PC-3 (cell line): ENCODE measurements around the gene FLYWCH2. TPM values are rescaled to one million over a fixed set of nuclear protein-coding genes. Genes with fewer than 3 reads are reported as not detected.
A peak's percentile ranks its signal among the peaks of the same experiment; 100 is the strongest.

Experiments used
- ATAC-seq: fragments of 200-7000 bp; cut with Tn5 transposase; 2 replicates; pipeline ENCODE4 v1.9.1; 2020; ENCODE audit warnings: mild to moderate bottlenecking, moderate library complexity
- Bru-seq: library from RNA; stranded (reverse); fragments of 400-500 nt; gene quantifications from one replicate; lab custom pipeline; 2021; lab: Mats Ljungman, UMichigan
- BruChase-seq, 2 experiments: library from RNA; stranded (reverse); fragments of 400-500 nt; gene quantifications; one replicate each; lab custom pipeline; 2021; lab: Mats Ljungman, UMichigan
- BruUV-seq: library from RNA; stranded (reverse); fragments of 400-500 nt; replicated peaks from 2 replicates; lab custom pipeline; 2021; lab: Mats Ljungman, UMichigan
- CTCF ChIA-PET: fragments of 300-600 bp; sonication (Branson Sonifier 250); formaldehyde crosslinking; loops from one replicate; lab custom pipeline; 2022; ENCODE audit warnings: antibody characterized with exemption; lab: Charles Lee
- POLR2A ChIA-PET: fragments of 300-600 bp; sonication (Branson Sonifier 250); formaldehyde crosslinking; loops from one replicate; lab custom pipeline; 2022; ENCODE audit warnings: antibody characterized with exemption; ENCODE audit not compliant: unreplicated experiment; lab: Charles Lee
- DNase-seq: peaks from one replicate; pipeline ENCODE4 v3.0.0-alpha.2; 2015
- H2AFZ ChIP-seq: fragments of 300-600 bp; sonication (generic); 2 replicates; pipeline ENCODE4 v1.6.0; 2016; ENCODE audit warnings: antibody characterized with exemption, low read length
- H3F3A ChIP-seq: fragments of 300-600 bp; sonication (generic); one replicate; pipeline ENCODE4 v1.6.0; 2017; ENCODE audit warnings: antibody characterized with exemption, low read length, control low read depth, mild to moderate bottlenecking; ENCODE audit not compliant: unreplicated experiment
- H3K27ac ChIP-seq: fragments of 300-600 bp; sonication (generic); 2 replicates; pipeline ENCODE4 v1.5.1; 2016; ENCODE audit warnings: mild to moderate bottlenecking, low read length
- H3K27me3 ChIP-seq: fragments of 300-600 bp; sonication (generic); 2 replicates; pipeline ENCODE4 v1.6.1; 2016; ENCODE audit warnings: low read length, mixed read lengths
- H3K36me3 ChIP-seq: fragments of 300-600 bp; sonication (generic); 2 replicates; pipeline ENCODE4 v1.6.1; 2016; ENCODE audit warnings: low read depth, mixed run types, low read length, mixed read lengths
- H3K4me1 ChIP-seq: fragments of 300-600 bp; sonication (generic); 2 replicates; pipeline ENCODE4 v1.5.1; 2016; ENCODE audit warnings: low read length; ENCODE audit not compliant: insufficient read depth
- H3K4me2 ChIP-seq: fragments of 300-600 bp; sonication (generic); 2 replicates; pipeline ENCODE4 v1.6.0; 2016; ENCODE audit warnings: low read length
- H3K4me3 ChIP-seq: fragments of 300-600 bp; sonication (generic); 2 replicates; pipeline ENCODE4 v1.5.1; 2016; ENCODE audit warnings: mild to moderate bottlenecking, low read length, mixed read lengths
- H3K79me2 ChIP-seq: fragments of 300-600 bp; sonication (generic); 2 replicates; pipeline ENCODE4 v1.6.1; 2017; ENCODE audit warnings: low read length, mixed read lengths
- H3K9ac ChIP-seq: fragments of 300-600 bp; sonication (generic); 2 replicates; pipeline ENCODE4 v1.6.0; 2016; ENCODE audit warnings: mild to moderate bottlenecking, low read length
- H3K9me2 ChIP-seq: fragments of 300-600 bp; sonication (generic); replicated peaks from 2 replicates; pipeline ENCODE4 v1.6.1; 2016; ENCODE audit warnings: mixed run types, low read length, mixed read lengths
- H3K9me3 ChIP-seq: fragments of 300-600 bp; sonication (generic); 2 replicates; pipeline ENCODE4 v1.6.1; 2016; ENCODE audit warnings: low read length, mixed read lengths
- H4K20me1 ChIP-seq: fragments of 300-600 bp; sonication (generic); 2 replicates; pipeline ENCODE4 v1.6.1; 2016; ENCODE audit warnings: low read length, mixed read lengths
- EZH2 ChIP-seq: fragments of 300-600 bp; sonication (generic); IDR thresholded peaks from one replicate; pipeline ENCODE4 v1.6.1; 2017; ENCODE audit warnings: antibody characterized with exemption, mild to moderate bottlenecking, low read length; ENCODE audit not compliant: unreplicated experiment
- EZH2phosphoT487 ChIP-seq: fragments of 300-600 bp; sonication (generic); IDR thresholded peaks from 2 replicates; pipeline ENCODE4 v1.6.1; 2018; ENCODE audit warnings: mild to moderate bottlenecking, antibody characterized with exemption, low read length, borderline replicate concordance
- intact Hi-C: fragments of 100-400 bp; cut with micrococcal nuclease; formaldehyde crosslinking; loops from 2 replicates; pipeline ENCODE4 v1.9.0; 2023
- long read RNA-seq: library from polyadenylated mRNA; unstranded; transcript quantifications from one replicate; pipeline ENCODE4 v2.0.0, GENCODE V29; 2021; ENCODE audit not compliant: unreplicated experiment
- total RNA-seq: library from RNA; depleted of rRNA; stranded (reverse); fragments of >200 nt; gene quantifications from 2 replicates; pipeline ENCODE4 v1.2.3, GENCODE V29; 2014; rRNA removed
- TF ChIP-seq, protein P1 (sequence below): fragments of 300-600 bp; sonication (generic); conservative IDR thresholded peaks from 2 replicates; pipeline ENCODE4 v1.5.1; 2017; ENCODE audit warnings: antibody characterized with exemption, low read depth, mild to moderate bottlenecking, low read length

Gene FLYWCH2, protein sequence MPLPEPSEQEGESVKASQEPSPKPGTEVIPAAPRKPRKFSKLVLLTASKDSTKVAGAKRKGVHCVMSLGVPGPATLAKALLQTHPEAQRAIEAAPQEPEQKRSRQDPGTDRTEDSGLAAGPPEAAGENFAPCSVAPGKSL
- total RNA-seq (92.0 and 100 TPM in 2 replicates), Bru-seq, nascent RNA (percentile 47 among the genes with signal in this experiment), BruChase-seq, experiment 1, labeled RNA remaining after a 6-hour chase (percentile 52 among the genes with signal in this experiment), BruChase-seq, experiment 2, labeled RNA remaining after a 2-hour chase (percentile 49 among the genes with signal in this experiment)
- long read RNA-seq, transcript FLYWCH2-202 (4 exons, 1,036 nt): major isoform, 36 of 53 reads
- long read RNA-seq, partial matches to known transcripts: 7 of 53 reads
- long read RNA-seq, other reads (novel, unspliced or antisense): 10 of 53 reads

DNA sequence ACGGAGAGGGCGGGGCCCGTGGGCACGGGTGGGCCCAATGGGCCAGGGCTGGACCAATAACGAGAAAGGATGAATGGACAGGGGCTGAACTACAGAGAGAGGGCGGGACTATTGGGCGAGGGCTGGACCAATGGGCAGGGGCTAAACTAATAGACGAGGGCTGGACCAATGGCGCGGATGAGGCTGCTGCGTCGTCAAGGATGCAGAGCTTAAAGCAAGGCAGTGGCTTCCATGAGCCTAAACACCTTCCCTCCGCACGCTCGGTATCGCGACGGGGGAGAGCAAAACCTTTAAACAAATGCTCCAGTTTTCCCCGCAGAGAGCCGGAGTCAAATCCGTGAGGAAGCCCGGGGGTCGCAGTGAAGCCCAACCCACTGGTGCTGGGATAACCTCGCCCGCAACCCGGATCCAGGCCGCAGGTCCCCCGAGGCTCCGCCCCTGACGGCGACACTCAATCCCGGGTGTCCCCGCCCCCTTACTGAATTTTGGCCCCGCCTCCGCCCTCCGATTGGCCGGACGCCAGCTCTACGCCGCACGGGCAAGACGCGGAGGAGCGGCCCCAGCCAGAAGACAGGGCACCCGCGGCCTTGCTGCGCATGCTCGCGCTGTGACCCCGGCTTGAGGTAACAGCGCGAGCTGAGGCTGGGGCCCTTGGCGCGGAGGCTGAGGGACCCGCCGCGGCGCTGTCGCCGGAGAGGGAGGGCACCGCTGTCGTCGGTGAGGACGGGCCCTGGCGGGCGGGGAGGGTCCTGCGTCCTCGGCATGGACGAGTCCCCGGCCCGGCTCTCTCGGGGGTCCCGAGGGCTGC, at the start of gene FLYWCH2:
FLYWCH2 (plus strand) TSS at position 566 of the 808 bp plus-strand sequence. CDS start 13,235 bp downstream, outside the sequence.
- peak within 1 kb of the TSS; percentile 67 for H3K27ac ChIP-seq
- peaks cover 16% of the 10 kb centered on the region for H3K79me2 ChIP-seq
- no peaks in the 10 kb centered on the region for H3F3A ChIP-seq
- CTCF ChIA-PET: interaction anchor here (0.6 to 1.7 kb wide), 4 partner anchors 26 to 44 kb away, joined by 3 to 4 read pairs (median 3); no protein-coding TSS in a partner anchor
- DNase-seq (peak; percentile 95), ATAC-seq (peak; percentile 94)
- POLR2A ChIA-PET: interaction anchor here (0.8 kb wide), 1 partner anchor 24 kb away, joined by 4 read pairs; no protein-coding TSS in a partner anchor
- no peaks in the 10 kb centered on the region for H3K9me3 ChIP-seq
- peak within 1 kb of the TSS; percentile 77 for H3K9ac ChIP-seq
- H4K20me1 ChIP-seq: no peaks in the 10 kb centered on the region
- peak within 1 kb of the TSS; percentile 90 for H3K4me3 ChIP-seq
- no peaks in the 10 kb centered on the region for H3K36me3 ChIP-seq
- peak within 1 kb of the TSS; percentile 90 for H3K4me2 ChIP-seq
- intact Hi-C loops: loop anchor here (2.0 kb wide), 1 partner anchor 22 kb away; no protein-coding TSS in a partner anchor
- no peaks in the 10 kb centered on the region for H3K9me2 ChIP-seq
- no peaks in the 10 kb centered on the region for H3K27me3 ChIP-seq
- TF ChIP-seq EZH2phosphoT487 (no peak), EZH2 (no peak)
- TF ChIP-seq, protein P1, sequence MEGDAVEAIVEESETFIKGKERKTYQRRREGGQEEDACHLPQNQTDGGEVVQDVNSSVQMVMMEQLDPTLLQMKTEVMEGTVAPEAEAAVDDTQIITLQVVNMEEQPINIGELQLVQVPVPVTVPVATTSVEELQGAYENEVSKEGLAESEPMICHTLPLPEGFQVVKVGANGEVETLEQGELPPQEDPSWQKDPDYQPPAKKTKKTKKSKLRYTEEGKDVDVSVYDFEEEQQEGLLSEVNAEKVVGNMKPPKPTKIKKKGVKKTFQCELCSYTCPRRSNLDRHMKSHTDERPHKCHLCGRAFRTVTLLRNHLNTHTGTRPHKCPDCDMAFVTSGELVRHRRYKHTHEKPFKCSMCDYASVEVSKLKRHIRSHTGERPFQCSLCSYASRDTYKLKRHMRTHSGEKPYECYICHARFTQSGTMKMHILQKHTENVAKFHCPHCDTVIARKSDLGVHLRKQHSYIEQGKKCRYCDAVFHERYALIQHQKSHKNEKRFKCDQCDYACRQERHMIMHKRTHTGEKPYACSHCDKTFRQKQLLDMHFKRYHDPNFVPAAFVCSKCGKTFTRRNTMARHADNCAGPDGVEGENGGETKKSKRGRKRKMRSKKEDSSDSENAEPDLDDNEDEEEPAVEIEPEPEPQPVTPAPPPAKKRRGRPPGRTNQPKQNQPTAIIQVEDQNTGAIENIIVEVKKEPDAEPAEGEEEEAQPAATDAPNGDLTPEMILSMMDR: no peak
- BruUV-seq: no TSS peak
- H2AFZ ChIP-seq: peak within 1 kb of the TSS; percentile 89
- H3K4me1 ChIP-seq: peaks cover 5% of the 10 kb centered on the region; the same call in 1 of the 2 replicates

DNA sequence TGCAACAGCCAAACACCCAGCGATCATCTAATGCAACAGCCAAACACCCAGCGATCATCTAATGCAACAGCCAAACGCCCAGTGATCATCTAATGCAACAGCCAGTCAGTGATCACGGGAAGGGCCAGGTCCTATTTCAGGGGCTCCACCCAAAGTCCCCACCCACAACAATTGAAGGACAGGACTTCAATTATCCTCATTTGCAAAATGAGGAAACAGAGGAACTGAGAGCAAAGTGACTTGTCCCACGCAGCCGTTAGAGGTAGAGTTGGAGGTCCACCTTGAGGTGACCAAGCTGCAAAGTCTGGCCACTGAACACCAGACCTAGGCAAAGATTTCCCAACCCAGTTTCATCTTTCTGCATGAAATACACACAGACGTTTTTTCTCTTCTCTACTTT, 49.2 kb upstream of the FLYWCH2 start:
- CTCF ChIA-PET: no interaction called here
- POLR2A ChIA-PET: no interaction called here
- Histone ChIP-seq H3K4me3 (no peak overlapping the region), H3K36me3 (no peaks in the 10 kb centered on the region), H2AFZ (no peak overlapping the region), H3K9me2 (no peaks in the 10 kb centered on the region), H3K27ac (no peak overlapping the region), H3K9me3 (no peaks in the 10 kb centered on the region), H4K20me1 (no peaks in the 10 kb centered on the region), H3F3A (no peaks in the 10 kb centered on the region), H3K27me3 (no peaks in the 10 kb centered on the region), H3K4me2 (no peak overlapping the region), H3K4me1 (peaks cover 31% of the 10 kb centered on the region), H3K9ac (no peak overlapping the region), H3K79me2 (no peaks in the 10 kb centered on the region)
- TF ChIP-seq EZH2 (no peak), EZH2phosphoT487 (no peak)
- TF ChIP-seq, protein P1: no peak
- ATAC-seq (no peak), DNase-seq (no peak)
- no TSS peak for BruUV-seq
- intact Hi-C loops: no loop called here
